Activated naive CD8-positive, alpha-beta T cell treated with anti-CD3 and anti-CD28 coated beads, Interleukin-2, amount 50 U/mL, for 16 hours (primary cell): ENCODE data around the gene TMEM119.

Experiments
- DNase-seq: peaks from one replicate; pipeline ENCODE4 v3.0.0-alpha.2; 2020; ENCODE audit warnings: low read depth, low spot score

TMEM119 gene

DNA sequence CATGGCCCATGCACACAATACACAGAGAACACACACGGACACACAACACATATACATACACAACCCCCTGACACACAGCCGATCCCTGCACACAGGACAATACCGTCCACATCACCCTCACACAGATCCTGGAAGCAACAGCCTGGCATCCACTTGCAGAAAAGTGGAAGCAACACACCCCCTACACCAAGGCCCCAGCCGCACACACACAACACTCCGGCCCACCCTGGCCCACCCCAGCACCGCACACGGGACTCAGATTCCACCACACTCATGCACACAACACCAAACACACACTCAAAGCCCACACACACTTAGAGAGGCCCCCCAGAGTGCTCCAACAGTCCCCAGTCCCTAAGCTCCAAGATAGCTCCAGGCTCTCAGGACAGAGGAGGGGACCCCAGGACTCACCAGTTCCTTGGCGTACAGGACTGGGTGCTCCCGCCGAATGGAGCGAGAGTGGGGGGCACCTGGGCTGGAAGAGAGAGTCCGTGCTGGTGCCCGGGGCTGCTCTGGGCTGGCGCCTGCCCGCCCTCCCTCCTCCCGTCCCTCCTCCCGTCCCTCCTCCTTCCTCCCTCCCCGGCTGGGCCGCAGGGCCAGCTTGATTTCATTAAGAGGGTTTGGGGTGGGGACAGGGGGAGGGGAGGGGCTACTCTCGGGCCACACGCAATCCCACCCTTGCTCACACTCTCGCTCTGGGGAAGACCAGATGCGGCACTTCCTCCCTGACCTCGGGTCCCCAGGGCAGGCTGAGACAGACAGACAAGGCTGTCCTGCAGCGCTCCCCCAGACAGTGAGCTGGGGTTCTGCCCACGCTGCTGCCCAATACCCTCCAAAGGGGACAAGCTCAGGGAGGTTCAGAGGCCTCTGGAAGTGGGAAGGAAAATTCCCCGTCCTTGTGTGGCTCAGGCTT lies at the start of gene TMEM119:
Gene TMEM119 (minus strand): TSS at position 526 of the 913 bp plus-strand sequence. CDS start 5,701 bp downstream, outside the sequence.
- no peak for DNase-seq

- no peak for DNase-seq
Measured at GRCh38 chr12:108646600-108647579, 49.0 kb upstream of the TMEM119 start.

DNA sequence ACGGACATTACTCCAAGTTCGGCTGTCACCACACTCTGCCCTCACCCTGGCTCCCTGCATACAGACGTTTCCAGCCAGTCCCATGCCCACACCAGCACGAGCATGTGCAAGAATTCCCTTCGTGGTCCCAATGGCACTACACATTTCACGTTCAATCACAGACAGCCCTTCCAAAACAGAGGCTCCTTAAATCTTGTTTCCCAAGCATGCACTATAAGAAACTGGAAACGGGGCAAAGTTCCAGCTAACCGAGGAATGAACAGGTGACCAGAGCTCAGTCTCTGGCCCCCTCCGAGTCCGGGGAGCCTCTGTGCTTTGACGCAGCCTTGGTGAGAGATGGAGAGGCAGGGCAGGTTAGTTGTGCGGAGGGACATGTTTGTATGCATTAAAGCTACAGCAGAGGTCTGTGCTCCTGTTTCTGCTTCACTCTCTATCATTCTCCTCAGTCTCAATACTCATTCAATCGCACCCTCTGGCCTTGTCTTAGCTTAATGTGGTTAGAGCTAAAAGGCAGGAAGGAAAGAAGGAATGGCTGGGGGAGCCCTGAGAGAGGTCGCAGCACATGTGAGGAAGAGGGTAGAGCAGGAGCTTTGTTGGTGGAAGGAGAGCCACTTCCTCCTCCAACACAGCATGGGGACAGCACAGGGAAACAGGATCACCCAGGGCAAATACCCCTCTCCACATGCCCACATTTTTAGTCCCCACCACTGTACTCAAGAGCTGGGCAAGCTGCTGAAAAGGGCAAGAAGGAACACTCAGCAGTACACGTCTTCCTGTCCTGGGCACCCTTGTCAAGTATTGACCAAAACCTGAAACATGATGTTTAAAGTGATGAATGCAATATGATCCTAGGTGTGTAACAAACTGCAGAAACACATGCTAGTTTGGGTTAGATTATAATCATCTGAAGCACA lies 48.1 kb upstream of the TMEM119 start:
- no peak for DNase-seq

DNA sequence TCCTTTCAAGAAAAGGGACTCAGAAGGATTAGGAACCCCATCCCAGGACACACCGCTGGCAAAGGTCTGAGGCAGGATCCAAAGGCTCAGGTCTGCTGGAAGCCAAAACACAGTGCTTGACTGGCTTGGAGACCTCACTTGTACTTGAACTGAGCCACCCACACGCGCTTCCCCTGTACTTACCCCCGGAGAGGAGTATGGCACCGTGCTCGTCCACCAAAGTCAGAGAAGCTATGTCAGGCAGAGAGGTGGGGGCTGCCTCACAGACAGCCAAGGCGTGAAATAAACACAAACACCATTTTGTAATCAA lies 46.9 kb upstream of the TMEM119 start:
- DNase-seq, result no peak

- DNase-seq, result no peak
Measured at GRCh38 chr12:108643941-108644810, 46.3 kb upstream of the TMEM119 start.

- DNase-seq, result no peak
Measured at GRCh38 chr12:108642899-108643654, 45.2 kb upstream of the TMEM119 start.

- no peak for DNase-seq
Measured at GRCh38 chr12:108642269-108642870, 44.5 kb upstream of the TMEM119 start.

DNA sequence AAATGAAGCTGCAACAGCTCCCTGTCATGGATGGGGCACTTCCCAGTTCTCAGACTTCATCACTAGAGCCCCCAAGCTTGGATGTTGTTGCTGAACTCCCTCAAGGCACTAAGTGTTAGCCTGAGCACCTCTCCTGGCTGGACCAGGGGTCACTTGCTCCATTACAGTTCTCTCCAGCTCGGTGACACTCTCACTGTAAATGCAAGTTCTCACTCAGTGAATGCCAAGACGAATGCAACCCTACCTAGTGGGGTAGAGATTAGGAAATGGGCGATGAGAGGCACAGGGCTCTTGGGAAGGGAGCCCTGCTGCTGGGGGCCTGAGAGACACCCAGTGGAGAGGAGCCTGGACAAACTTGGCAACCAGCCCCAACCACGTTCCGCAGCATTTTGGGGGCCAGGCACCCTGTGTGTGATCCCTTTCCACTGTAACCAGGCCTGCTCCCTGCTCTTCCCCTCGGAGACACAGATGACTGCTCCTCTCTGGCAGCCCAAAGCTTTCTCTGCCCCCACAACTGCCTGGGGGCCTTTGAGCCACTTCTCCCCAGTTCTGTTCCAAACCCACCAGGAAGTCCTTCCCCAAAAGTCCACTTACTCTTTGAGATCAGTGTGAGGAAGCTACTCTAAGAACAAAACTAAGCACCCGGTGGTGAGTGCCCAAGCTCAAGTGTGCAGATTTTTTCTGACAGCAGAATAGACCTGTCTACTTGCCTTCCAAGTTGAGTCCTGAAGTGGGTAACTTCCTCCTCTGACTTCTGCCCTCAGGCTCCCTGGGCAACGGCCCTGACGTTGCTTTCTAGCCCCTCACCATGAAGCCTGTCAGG lies 43.8 kb upstream of the TMEM119 start:
- DNase-seq, result no peak

GRCh38 chr12:108640802-108641445 lies 43.0 kb upstream of the TMEM119 start:
- DNase-seq, result no peak

- DNase-seq, result no peak
Measured at GRCh38 chr12:108638997-108639822, 41.3 kb upstream of the TMEM119 start.

- no peak for DNase-seq
Measured at GRCh38 chr12:108638141-108638827, 40.4 kb upstream of the TMEM119 start.

DNA sequence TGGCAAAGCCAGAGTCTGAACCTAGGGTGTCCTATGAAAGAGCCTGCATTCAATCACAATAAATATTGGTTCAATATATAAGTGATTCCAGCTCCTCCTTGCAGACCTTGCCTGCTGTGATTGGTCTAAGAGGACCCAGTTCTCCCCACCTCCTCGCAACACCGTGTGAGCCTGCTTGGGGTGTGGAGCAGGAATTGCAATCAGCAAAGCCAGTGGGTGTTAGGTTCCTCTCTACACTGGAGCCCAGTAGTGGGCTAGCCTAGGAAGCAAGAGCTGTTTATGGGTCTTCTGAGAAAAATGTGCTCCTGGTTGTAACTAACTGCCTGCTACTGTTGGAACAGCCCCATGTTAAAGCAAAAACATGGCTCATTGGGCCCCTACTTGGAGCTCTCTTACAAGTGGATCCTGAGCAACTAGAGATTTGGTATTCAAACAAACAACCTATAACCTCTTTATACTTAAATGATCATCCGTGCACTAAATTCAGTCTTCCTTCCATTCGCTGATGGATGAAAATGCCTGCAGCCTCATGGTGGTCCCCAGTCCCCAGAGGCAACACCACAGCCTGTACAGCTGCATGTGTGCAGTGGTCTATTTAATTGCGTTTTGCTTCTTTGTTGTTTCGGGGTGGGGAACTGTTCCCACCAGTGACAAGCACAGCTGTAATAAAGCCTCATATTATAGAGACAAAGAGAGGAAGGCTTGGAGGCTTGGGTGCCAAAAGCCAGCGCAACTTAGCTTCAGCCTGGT lies 39.5 kb upstream of the TMEM119 start:
- no peak for DNase-seq

DNA sequence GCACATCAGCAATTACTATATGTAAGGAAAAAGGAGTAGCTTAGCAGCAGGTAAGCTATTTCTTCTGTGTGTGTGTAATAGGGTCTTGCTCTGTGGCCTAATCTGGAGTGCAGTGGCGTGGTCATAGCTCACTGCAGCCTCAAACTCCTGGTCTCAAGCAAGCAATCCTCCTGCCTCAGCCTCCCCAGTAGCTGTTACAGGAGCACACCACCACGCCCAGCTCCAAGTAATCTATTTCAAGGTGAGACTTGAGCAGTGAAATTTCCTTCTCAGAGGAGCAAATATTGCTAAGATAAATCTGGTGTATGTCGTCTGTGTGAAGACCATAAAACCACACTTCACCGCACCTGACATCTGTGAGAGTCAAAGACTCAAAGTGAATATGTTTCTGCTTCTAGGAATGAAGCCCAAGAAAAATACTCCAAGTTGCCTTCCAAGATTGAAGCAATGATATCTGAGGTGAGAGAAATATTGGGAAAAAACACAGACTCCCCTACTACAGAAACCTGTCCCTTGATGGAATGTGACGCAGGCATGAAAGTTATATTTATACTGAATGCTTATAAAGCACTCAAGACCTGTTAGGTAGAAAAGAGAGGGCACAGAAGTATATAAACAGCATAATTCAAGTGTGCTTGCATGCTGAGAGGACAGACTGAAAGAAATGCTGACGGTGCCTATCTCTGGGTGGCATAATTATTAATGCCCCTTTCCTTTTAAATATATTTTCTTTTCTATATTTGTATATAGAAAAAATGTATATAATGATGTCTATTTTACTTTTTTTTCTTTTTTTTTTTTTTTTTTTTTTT lies 38.3 kb upstream of the TMEM119 start:
- DNase-seq, result no peak

DNA sequence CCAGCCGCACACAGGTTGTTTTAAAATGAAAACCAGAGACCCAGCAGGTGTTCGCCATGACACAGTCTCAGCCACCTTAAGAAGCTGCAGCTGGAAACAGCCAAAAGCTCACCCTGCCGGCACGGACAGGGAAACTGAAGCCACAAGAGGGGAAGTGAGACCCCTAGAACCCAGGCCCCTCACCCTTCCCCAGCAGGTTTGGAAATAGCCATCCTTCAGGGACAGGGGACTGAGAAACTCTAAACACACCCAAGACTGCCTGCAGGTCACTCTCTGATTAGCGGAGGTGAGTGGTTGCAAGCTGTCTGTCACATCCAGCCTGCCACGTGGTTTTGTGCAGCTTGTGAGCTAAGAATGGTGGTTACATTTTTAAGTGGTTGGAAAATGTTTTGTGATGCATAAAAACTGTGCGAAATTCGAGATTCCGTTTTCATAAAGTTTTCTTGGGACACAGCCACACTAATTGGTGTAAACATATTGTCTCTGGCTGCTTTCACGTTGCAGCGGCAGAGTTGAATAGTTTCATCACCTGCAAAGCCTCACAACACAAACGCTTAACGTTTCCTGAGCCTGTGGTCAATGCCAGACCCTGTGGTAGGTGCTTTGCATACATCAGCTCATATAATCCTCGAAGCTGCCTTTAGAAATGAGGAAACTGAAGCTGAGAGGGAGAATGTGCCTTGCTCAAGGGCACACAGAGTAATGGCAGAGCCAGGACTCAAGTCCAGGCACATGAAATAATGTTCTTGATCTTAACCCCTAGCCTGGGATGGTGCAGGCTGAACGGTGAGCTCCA lies 37.5 kb upstream of the TMEM119 start:
- DNase-seq, result no peak
